Stimulated activated CD8-positive, alpha-beta memory T cell treated with anti-CD3 and anti-CD28 coated beads, Interleukin-15, amount 100 ng/mL, for 24 hours (primary cell): Measurements from ENCODE around the gene RNF130.
"Not testable (repeated sequence)": the region's sequence is repeated elsewhere in the genome, so short reads cannot be mapped to it uniquely, and the experiment has no call there.

Experiments used
- DNase-seq: peaks from one replicate; pipeline ENCODE4 v3.0.0-alpha.2; 2020; ENCODE audit warnings: low read depth

Gene RNF130

DNA sequence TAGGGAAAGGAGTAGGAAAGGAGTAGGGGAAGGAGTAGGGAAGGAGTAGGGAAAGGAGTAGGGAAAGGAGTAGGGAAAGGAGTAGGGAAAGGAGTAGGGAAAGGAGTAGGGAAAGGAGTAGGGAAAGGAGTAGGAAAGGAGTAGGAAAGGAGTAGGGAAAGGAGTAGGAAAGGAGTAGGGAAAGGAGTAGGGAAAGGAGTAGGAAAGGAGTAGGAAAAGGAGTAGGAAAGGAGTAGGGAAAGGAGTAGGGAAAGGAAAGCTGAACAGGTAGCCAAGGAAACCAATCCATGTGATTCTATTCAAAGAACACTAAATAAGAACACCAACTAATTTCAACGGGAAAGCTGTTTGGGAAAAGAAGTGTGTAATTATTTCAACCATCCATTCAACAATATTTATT lies 56.0 kb downstream of the RNF130 start:
- DNase-seq, result not testable (repeated sequence)

- DNase-seq, result no peak
These were observed 57.9 kb downstream of the RNF130 start for GRCh38 chr5:180013678-180014077.

GRCh38 chr5:180012316-180012715 lies 59.2 kb downstream of the RNF130 start:
- DNase-seq, result no peak

- DNase-seq, result no peak
These were observed 60.9 kb downstream of the RNF130 start for GRCh38 chr5:180010636-180011035.

DNA sequence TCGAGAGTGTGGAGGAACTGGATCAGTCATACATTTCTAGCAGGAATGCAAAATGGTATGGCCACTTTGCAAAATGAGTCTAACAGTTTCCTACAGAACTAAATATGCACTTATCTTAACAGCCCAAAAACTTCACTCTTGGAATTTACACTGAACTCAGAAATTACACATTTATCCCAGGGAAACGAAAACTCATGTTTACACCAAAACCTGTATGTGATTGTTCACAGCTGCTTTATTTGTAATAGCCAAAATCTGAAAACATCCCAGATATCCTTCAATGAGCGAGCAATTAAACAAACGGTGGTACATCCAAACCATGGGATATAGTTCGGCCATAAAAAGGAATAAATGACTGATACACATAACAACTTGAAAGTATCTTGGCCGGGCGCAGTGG lies 62.0 kb downstream of the RNF130 start:
- DNase-seq, result no peak

- no peak for DNase-seq
These were observed 63.1 kb downstream of the RNF130 start for GRCh38 chr5:180008433-180008832.

DNA sequence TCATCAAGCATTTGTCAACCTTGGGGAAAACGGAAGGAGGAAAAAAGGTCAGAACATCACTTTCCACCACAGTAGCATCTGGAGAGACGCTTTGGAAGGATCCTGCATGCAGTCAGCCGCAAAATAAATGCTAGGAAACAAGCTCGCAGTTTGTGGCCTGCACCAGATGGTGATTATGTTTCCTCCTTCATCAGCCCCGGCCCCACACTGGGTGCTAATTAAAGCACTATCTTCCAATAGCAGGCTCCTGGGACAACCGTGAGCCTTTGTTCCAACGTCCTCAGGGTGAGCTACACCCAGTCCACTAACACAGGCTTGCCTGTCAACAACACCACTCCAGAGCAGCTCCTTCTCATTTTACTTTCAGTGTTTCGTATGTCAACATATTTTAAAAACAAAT lies 64.0 kb downstream of the RNF130 start:
- no peak for DNase-seq

- DNase-seq, result no peak
These were observed 65.4 kb downstream of the RNF130 start for GRCh38 chr5:180006141-180006540.

DNA sequence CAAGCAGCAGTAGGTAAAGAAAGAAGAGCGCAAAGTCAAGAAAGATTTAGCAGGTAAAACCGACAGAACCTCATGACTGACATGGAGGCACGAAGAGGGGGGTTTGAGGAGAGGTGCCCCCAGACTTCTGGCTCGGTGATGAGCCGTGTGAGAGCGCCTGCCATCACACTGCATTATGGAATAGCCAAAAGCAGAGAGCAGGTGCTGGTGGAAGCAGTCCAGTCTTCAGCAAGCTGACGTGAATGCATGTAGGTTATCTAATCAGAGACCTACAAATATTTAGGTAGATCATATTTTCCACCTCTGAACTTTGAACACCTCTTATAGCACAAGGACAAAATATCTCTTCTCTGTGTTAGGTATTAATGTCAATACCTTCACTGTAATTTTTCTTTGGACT lies 68.4 kb downstream of the RNF130 start:
- DNase-seq, result no peak

- no peak for DNase-seq
These were observed 69.8 kb downstream of the RNF130 start for GRCh38 chr5:180001742-180002141.

DNA sequence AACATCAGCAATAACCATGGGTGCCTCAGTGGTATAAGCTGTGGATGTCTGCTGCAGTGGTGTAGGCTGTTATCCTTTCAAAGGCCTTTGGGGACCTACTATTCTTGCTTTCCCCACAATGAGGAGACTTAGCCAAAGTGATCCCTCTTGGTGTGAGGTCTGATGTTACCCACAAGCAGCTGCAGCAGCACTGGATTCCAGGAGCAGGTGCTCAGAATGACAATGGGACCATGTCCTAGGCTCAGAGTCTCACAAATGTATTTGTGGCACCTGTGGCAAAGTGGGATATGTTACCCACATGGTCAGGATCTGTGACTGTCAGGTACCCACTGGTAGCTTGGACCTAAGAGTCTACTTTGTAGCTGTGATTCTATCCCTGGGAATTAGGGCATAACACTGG lies 70.4 kb downstream of the RNF130 start:
- DNase-seq, result no peak

DNA sequence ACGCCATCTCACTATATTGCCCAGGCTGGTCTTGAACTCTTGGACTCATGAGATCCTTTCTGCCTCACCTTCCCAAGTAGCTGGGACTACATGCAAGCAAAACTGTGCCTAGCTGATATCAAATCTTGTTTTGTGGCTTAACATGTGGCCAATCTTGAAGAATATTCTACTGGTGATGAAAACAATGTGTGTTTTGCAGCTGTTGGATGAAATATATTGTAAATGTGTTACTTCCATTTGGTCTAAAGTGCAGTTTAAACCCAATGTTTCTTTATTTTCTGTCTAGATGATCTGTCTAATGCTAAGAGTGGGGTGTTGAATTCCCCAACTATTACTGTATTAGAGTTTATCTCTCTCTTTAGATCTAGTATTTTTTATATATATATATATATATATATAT lies 73.1 kb downstream of the RNF130 start:
- no peak for DNase-seq

- DNase-seq, result no peak
These were observed 76.8 kb downstream of the RNF130 start for GRCh38 chr5:179994583-179995323.

GRCh38 chr5:179992855-179993254 lies 78.7 kb downstream of the RNF130 start:
- DNase-seq, result not testable (repeated sequence)

- no peak for DNase-seq
These were observed 80.5 kb downstream of the RNF130 start for GRCh38 chr5:179991106-179991505.

DNA sequence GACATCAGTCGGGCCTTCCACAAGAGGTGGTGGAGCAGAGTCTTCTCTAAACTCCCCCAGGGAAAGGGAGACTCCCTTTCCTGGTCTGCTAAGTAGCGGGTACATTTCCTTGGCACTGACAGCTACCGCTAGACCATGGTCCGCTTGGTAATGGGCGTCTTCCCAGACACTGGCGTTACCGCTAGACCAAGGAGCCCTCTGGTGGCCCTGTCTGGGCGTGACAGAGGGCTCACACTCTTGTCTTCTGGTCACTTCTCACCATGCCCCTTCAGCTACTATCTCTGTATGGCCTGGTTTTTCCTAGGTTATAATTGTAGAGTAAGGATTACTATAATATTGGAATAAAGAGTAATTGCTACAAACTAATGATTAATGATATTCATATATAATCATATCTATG lies 81.0 kb downstream of the RNF130 start:
- DNase-seq, result not testable (repeated sequence)

- no peak for DNase-seq
These were observed 85.2 kb downstream of the RNF130 start for GRCh38 chr5:179986328-179986727.

GRCh38 chr5:179981636-179982035 lies 89.9 kb downstream of the RNF130 start:
- no peak for DNase-seq

DNA sequence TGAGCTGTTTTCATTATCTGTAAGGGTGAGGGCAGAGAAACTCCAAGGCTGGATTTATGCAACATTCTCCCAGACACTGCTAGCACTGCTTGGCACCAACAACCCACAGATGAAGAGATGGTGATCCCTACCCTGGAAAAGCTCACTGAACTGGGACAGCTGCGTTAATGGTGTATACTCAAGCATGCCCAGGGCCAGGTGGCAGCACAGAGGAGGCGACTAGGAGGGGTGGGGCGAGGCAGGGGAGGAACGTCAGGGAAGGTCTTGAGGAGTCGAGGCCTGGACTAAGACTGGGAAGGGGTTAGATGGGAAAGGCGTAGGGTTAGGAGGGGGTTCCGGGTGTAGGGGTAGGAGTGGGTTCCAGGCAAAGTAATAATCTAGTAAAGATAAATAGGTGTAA lies 90.8 kb downstream of the RNF130 start:
- no peak for DNase-seq

DNA sequence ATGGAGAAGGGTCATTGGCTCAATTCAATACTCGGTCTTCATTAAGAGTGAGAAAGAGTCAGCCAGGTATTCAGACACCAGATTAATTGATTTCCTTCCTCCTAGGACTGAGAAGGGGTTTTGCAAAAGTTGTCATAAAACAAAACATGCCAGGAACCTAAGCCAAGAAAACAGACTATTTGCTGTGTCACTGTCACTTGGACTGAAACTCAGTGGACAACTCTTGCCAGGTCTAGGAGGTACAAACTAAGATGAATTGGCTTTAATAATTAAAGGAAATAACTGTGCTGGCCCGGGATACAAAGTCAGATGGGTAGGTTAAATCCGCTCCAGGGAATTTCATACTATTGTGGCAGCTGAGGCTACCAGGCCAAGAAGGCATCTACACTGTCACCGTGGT lies 92.8 kb downstream of the RNF130 start:
- DNase-seq, result no peak

GRCh38 chr5:179975713-179976134 lies 95.8 kb downstream of the RNF130 start:
- no peak for DNase-seq

GRCh38 chr5:179974946-179975712 lies 96.4 kb downstream of the RNF130 start:
- DNase-seq, result no peak

GRCh38 chr5:179974246-179974945 lies 97.2 kb downstream of the RNF130 start:
- no peak for DNase-seq
